GM21390 (cell line): ENCODE measurements around the gene PDE4D.

ENCODE experiments used
- ATAC-seq: cut with Tn5 transposase; IDR thresholded peaks from one replicate; pipeline ENCODE4 v1.9.1; 2021; ENCODE audit not compliant: unreplicated experiment

The PDE4D gene

GRCh38 chr5:58926541-58926935 lies 967.0 kb downstream of the PDE4D start:
- no peak for ATAC-seq

- no peak for ATAC-seq
These were observed 967.6 kb downstream of the PDE4D start for GRCh38 chr5:58925627-58926540.

DNA sequence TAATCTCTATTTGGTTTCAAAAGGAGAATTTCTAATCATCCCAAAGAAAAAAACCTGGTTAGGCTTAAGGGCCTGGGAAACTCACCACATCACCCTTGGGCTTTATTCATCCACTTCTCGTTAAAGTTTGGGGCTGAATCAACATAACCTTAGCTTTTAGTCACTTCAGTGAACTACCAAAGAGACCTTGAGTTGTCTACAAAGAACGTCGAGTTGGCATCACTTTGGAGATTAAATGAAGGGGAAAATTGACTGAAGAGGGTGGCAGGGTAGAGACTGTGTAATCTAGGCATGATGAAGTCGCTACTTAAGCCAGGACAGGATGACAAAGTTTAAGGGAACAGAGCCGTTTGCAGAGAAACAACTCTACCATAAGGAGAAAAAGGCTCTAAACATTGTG lies 969.2 kb downstream of the PDE4D start:
- no peak for ATAC-seq

DNA sequence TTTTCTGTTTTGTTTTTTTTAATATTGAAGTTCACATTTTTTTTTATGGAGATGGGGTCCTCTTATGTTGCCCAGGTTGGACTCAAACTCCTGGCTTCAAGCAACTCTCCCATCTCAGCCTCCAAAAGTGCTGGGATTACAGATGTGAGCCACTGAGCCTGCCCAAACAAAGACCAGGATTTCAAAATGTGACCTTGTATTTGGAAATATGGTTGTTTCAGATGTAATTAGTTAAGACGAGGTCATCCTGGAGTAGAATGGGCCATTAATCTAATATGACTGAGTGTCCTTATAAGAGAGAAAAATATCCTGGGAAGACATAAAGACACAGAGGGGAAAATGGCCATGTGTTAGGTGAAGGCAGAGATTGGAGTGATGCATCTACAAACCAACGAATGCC lies 970.2 kb downstream of the PDE4D start:
- no peak for ATAC-seq

DNA sequence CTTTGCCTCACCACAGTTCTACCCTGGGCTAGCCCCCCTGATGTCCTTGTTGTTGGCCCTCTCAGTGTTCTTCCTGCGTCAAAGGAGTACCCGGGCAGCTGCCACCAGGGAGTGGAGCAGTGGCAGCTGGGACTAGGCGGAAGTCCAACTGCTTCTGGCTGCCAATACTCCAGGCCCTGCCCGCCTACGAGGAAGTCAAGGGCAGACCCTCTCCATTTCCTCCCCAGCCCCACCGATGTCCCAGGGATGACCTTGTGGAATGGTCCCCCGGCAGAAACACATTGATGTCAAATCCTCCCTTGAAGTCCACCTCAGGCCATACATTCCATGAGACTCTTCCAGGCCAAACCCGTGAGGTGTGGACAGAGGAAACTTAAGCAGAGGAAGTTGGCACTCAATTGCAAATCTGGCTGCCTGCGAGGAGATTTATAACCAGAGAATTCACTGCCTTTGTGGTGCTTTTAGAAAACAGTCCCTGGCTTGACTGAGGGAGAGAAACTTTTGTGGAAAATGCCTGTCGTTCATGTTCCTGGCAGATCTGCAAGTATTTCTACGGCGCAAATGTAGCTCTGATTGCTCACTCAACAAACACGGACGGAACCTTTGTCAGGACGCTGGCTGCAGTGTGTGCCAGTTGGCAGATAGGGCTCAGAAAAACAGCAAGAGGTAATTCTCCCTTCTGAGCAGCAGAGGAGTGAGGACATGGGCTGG lies 970.9 kb downstream of the PDE4D start:
- ATAC-seq, result no peak

GRCh38 chr5:58921159-58921558 lies 972.4 kb downstream of the PDE4D start:
- no peak for ATAC-seq

- ATAC-seq, result no peak
These were observed 973.7 kb downstream of the PDE4D start for GRCh38 chr5:58919833-58920232.
